H1 (cell line): ENCODE measurements around the gene XAB2. TPM values are rescaled to one million over a fixed set of nuclear protein-coding genes. Genes with fewer than 3 reads are reported as not detected.

ENCODE experiments used
- CTCF ChIA-PET: fragments of 300-600 bp; sonication (Branson Sonifier 250); formaldehyde crosslinking; loops from one replicate; lab custom pipeline; 2021; ENCODE audit not compliant: partially characterized antibody; lab: Charles Lee
- POLR2A ChIA-PET: fragments of 300-600 bp; sonication (Branson Sonifier 250); formaldehyde crosslinking; loops from one replicate; lab custom pipeline; 2021; ENCODE audit warnings: inconsistent platforms; ENCODE audit not compliant: partially characterized antibody; lab: Charles Lee
- DNase-seq, 2 experiments: peaks; one replicate each; pipeline versions ENCODE4 v3.0.0 to v3.0.0-alpha.2; 2010 to 2022; ENCODE audit warnings: low spot score in 2 of 2, low read depth in 1 of 2, mixed read lengths in 1 of 2
- FAIRE-seq: peaks from 2 replicates; lab custom pipeline; 2011; peaks lifted over from hg19 to GRCh38; lab: Jason Lieb, UNC
- H2AFZ ChIP-seq: 2 replicates; pipeline ENCODE4 v1.8.1; 2012; ENCODE audit warnings: low read length, inconsistent platforms
- H2AK5ac ChIP-seq: 2 replicates; pipeline ENCODE4 v1.6.1; 2013; ENCODE audit warnings: low read depth, low read length
- H2BK120ac ChIP-seq: replicated peaks from 2 replicates; pipeline ENCODE3; 2013; ENCODE audit warnings: low read depth, low read length, inconsistent platforms
- H2BK12ac ChIP-seq: 2 replicates; pipeline ENCODE4 v1.6.1; 2013; ENCODE audit warnings: low read depth, low read length
- H2BK15ac ChIP-seq: 2 replicates; pipeline ENCODE4 v1.6.1; 2013; ENCODE audit warnings: low read length
- H2BK20ac ChIP-seq: 2 replicates; pipeline ENCODE4 v1.6.1; 2013; ENCODE audit warnings: low read length
- H2BK5ac ChIP-seq: 2 replicates; pipeline ENCODE4 v1.6.1; 2013; ENCODE audit warnings: low read depth, low read length
- H3K14ac ChIP-seq: 2 replicates; pipeline ENCODE4 v1.6.1; 2013; ENCODE audit warnings: inconsistent platforms; ENCODE audit not compliant: insufficient read length
- H3K18ac ChIP-seq: 2 replicates; pipeline ENCODE4 v1.6.1; 2013; ENCODE audit warnings: low read length; ENCODE audit errors: extremely low read depth
- H3K23ac ChIP-seq: 2 replicates; pipeline ENCODE4 v1.6.1; 2013; ENCODE audit warnings: inconsistent platforms; ENCODE audit not compliant: insufficient read length
- H3K23me2 ChIP-seq: 2 replicates; pipeline ENCODE4 v1.6.1; 2013; ENCODE audit warnings: low read depth, low read length
- H3K27ac ChIP-seq: 2 replicates; pipeline ENCODE4 v1.6.1; 2011; ENCODE audit warnings: low read depth, low read length, inconsistent platforms
- H3K27me3 ChIP-seq, 4 experiments: replicated peaks in 1 of 4; 1 replicate in 1 of 4; 2 replicates in 3 of 4; pipeline versions ENCODE4 v1.6.1 to v1.8.1; 2011 to 2013; ENCODE audit warnings: low read length in 3 of 4, mild to moderate bottlenecking in 3 of 4, inconsistent platforms in 2 of 4, mixed read lengths in 2 of 4, moderate library complexity in 1 of 4; ENCODE audit not compliant: control insufficient read depth in 3 of 4, insufficient read depth in 3 of 4; ENCODE audit errors: extremely low read depth in 1 of 4
- H3K36me3 ChIP-seq, 4 experiments: 2 replicates each; pipeline versions ENCODE4 v1.6.1 to v1.8.1; 2011 to 2013; ENCODE audit warnings: mild to moderate bottlenecking in 4 of 4, low read length in 3 of 4, moderate library complexity in 2 of 4, control low read depth in 1 of 4, inconsistent platforms in 1 of 4; ENCODE audit not compliant: insufficient read depth in 4 of 4, control insufficient read depth in 2 of 4
- H3K4ac ChIP-seq: replicated peaks from 2 replicates; pipeline ENCODE3; 2013; ENCODE audit warnings: low read length, low read depth, mixed read lengths, inconsistent platforms; ENCODE audit not compliant: insufficient read length
- H3K4me1 ChIP-seq, 4 experiments: replicated peaks in 1 of 4; 1 replicate in 1 of 4; 2 replicates in 3 of 4; pipeline versions ENCODE4 v1.6.1 to v1.8.1; 2011 to 2013; ENCODE audit warnings: low read length in 3 of 4, inconsistent platforms in 2 of 4, mixed read lengths in 1 of 4; ENCODE audit not compliant: insufficient read depth in 4 of 4, control insufficient read depth in 3 of 4
- H3K4me2 ChIP-seq, 2 experiments: 2 replicates each; pipeline versions ENCODE4 v1.6.1 to v1.8.1; 2011 to 2013; ENCODE audit warnings: low read depth in 2 of 2, low read length in 2 of 2, control low read depth in 1 of 2, inconsistent platforms in 1 of 2, mild to moderate bottlenecking in 1 of 2; ENCODE audit not compliant: insufficient read depth in 1 of 2
- H3K4me3 ChIP-seq, 4 experiments: fragments of 200-600, 300-600 bp in 1 of 4; sonication (generic), shearing (Covaris generic), sonication (Bioruptor Twin) in 1 of 4; 2 replicates each; pipeline versions ENCODE4 v1.5.1 to v1.8.1; 2011 to 2016; ENCODE audit warnings: low read length in 4 of 4, low read depth in 3 of 4, control low read depth in 2 of 4, inconsistent platforms in 2 of 4, mild to moderate bottlenecking in 2 of 4, mixed read lengths in 1 of 4, moderate library complexity in 1 of 4; ENCODE audit not compliant: insufficient read depth in 2 of 4; ENCODE audit errors: extremely low read depth in 1 of 4
- H3K56ac ChIP-seq: replicated peaks from 2 replicates; pipeline ENCODE3; 2013; ENCODE audit warnings: low read depth, mild to moderate bottlenecking, mixed read lengths, low read length, inconsistent platforms; ENCODE audit not compliant: insufficient read length
- H3K79me1 ChIP-seq: 2 replicates; pipeline ENCODE4 v1.6.1; 2013; ENCODE audit warnings: low read depth, low read length, control low read depth
- H3K79me2 ChIP-seq, 2 experiments: 2 replicates each; pipeline versions ENCODE4 v1.6.1 to v1.8.1; 2012 to 2013; ENCODE audit warnings: low read length in 2 of 2, mild to moderate bottlenecking in 2 of 2, inconsistent platforms in 1 of 2; ENCODE audit not compliant: insufficient read depth in 2 of 2, control insufficient read depth in 1 of 2
- H3K9ac ChIP-seq, 4 experiments: replicated peaks in 1 of 4; 1 replicate in 1 of 4; 2 replicates in 3 of 4; pipeline versions ENCODE4 v1.6.1 to v1.8.1; 2011 to 2013; ENCODE audit warnings: low read depth in 3 of 4, low read length in 3 of 4, control low read depth in 2 of 4, mild to moderate bottlenecking in 2 of 4, moderate library complexity in 2 of 4, inconsistent platforms in 1 of 4; ENCODE audit errors: extremely low read depth in 1 of 4
- H3K9me3 ChIP-seq, 2 experiments: 2 replicates each; pipeline versions ENCODE4 v1.6.1 to v1.8.1; 2012 to 2013; ENCODE audit warnings: mild to moderate bottlenecking in 2 of 2, moderate library complexity in 2 of 2, control low read depth in 1 of 2, inconsistent platforms in 1 of 2, low read depth in 1 of 2, low read length in 1 of 2, mixed read lengths in 1 of 2; ENCODE audit not compliant: insufficient read depth in 2 of 2
- H4K20me1 ChIP-seq, 2 experiments: replicated peaks in 1 of 2; 2 replicates each; pipeline versions ENCODE3 to v1.8.1; 2011 to 2013; ENCODE audit warnings: inconsistent platforms in 2 of 2, low read length in 2 of 2, mild to moderate bottlenecking in 1 of 2; ENCODE audit not compliant: insufficient read depth in 2 of 2, control insufficient read depth in 1 of 2
- H4K5ac ChIP-seq: 2 replicates; pipeline ENCODE4 v1.6.1; 2013; ENCODE audit warnings: low read length, low read depth, mixed read lengths, inconsistent platforms; ENCODE audit not compliant: insufficient read length
- H4K8ac ChIP-seq: 2 replicates; pipeline ENCODE4 v1.8.0; 2013; ENCODE audit warnings: mild to moderate bottlenecking, moderate library complexity, low read length, inconsistent platforms; ENCODE audit not compliant: insufficient read depth; ENCODE audit errors: extremely low read depth
- H4K91ac ChIP-seq: replicated peaks from 2 replicates; pipeline ENCODE3; 2013; ENCODE audit warnings: low read length, mixed read lengths, inconsistent platforms; ENCODE audit not compliant: insufficient read length
- BACH1 ChIP-seq: IDR thresholded peaks from 2 replicates; pipeline ENCODE4 v1.6.1; 2012; ENCODE audit warnings: low read length, improper control_type of control experiment
- EGR1 ChIP-seq: IDR thresholded peaks from 2 replicates; pipeline ENCODE4 v1.6.1; 2011; ENCODE audit warnings: low read depth, low read length, borderline replicate concordance
- NANOG ChIP-seq: IDR thresholded peaks from 2 replicates; pipeline ENCODE4 v1.6.1; 2011; ENCODE audit warnings: low read length, low read depth, mild to moderate bottlenecking, inconsistent platforms; ENCODE audit not compliant: insufficient read depth, poor library complexity, severe bottlenecking
- SRF ChIP-seq: IDR thresholded peaks from 2 replicates; pipeline ENCODE4 v1.6.1; 2011; ENCODE audit warnings: mild to moderate bottlenecking, low read depth, low read length, moderate library complexity
- TAF1 ChIP-seq: IDR thresholded peaks from 2 replicates; pipeline ENCODE4 v1.6.1; 2011; ENCODE audit warnings: mild to moderate bottlenecking, low read depth, low read length
- YY1 ChIP-seq: IDR thresholded peaks from 2 replicates; pipeline ENCODE4 v1.6.1; 2011; ENCODE audit warnings: low read depth, mild to moderate bottlenecking, low read length
- WGBS, 2 experiments: shearing (Covaris generic) in 1 of 2; methylation state at CpG; one replicate each; pipeline versions ENCODE4 v1.1.6 to v1.1.7; 2013 to 2015; ENCODE audit warnings: low lambda C conversion rate in 2 of 2, mixed read lengths in 2 of 2, inconsistent platforms in 1 of 2, low coverage in 1 of 2, missing lambda C conversion rate in 1 of 2; ENCODE audit not compliant: insufficient replicate concordance in 2 of 2, insufficient coverage in 1 of 2, insufficient read length in 1 of 2; ENCODE audit errors: extremely low coverage in 1 of 2, missing lambda C conversion rate in 1 of 2; 5-methylcytosine and 5-hydroxymethylcytosine counted together
- polyA plus RNA-seq, 7 experiments: library from polyadenylated mRNA; depleted of rRNA in 3 of 7; stranded (reverse) in 5 of 7; unstranded in 2 of 7; fragments of >200 nt in 5 of 7; fragments of 200-250 nt in 2 of 7; gene quantifications; 1 replicate in 5 of 7; 2 replicates in 1 of 7; 4 replicates in 1 of 7; pipeline versions ENCODE4 v1.2.1 to v1.2.3, GENCODE V29; 2011 to 2013; ENCODE audit warnings: missing spikeins in 2 of 7, mixed read lengths in 2 of 7
- total RNA-seq: library from RNA; stranded (reverse); fragmentation: NEBNext Ultra II Directional; extraction: Animal tissue kit (Norgen Biotek cat#: 25700); gene quantifications from 2 replicates; pipeline ENCODE4 v1.2.1, GENCODE V29; 2021
- TF ChIP-seq, protein P1 (sequence below), 3 experiments: IDR thresholded peaks; 1 replicate in 2 of 3; 2 replicates in 1 of 3; pipeline versions ENCODE4 v1.5.1 to v1.6.1; 2011; ENCODE audit warnings: low read length in 3 of 3, mild to moderate bottlenecking in 3 of 3, inconsistent platforms in 2 of 3, low read depth in 1 of 3, moderate library complexity in 1 of 3; ENCODE audit not compliant: insufficient read depth in 1 of 3; ENCODE audit errors: control extremely low read depth in 1 of 3
- TF ChIP-seq, protein P2 (sequence below): IDR thresholded peaks from 2 replicates; pipeline ENCODE4 v1.6.1; 2012; ENCODE audit warnings: low read length, inconsistent platforms

The XAB2 gene
- total and polyA plus RNA-seq, 2 of the 8 experiments (the other 6 are each of a cell fraction or from before 2014, with no cell fraction given) = 48.2 to 49.4 TPM

DNA sequence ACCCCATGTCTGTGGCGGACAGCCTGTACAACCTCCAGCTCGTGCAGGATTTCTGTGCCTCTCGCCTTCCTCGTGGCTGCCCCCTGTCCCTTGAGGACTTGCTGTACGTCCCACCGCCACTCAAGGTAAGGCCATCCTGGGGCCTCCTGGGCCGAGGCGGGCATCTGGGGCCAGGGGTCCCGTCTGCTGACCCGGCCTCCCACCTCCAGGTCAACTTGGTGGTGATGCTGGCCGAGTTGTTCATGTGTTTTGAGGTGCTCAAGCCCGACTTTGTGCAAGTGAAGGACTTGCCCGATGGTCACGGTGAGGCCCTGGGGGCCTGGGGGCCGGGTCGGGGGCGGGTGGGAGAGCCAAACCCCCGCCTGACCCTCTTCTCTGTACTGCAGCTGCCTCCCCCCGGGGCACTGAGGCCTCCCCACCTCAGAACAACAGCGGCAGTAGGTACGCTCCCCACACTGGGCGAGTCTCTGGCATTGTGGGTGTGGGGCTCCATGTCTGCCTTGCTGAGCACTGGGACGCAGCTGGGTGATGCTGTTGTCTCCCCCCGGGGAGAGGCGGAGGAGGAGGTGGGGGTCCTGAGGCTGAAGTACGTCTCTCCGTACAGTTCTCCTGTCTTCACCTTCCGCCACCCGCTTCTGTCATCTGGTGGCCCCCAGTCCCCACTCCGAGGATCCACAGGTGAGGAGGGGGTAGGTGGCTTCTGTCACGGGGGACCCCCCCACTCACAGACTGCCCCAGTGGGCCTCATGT, 18.7 kb downstream of the XAB2 start:
- Histone ChIP-seq H3K79me1 (no peaks in the 10 kb centered on the region; the same call in 1 of the 2 replicates), H3K4me2 (no peak overlapping the region), H2BK120ac (no peak overlapping the region), H2BK15ac (no peak overlapping the region), H3K27ac (no peak overlapping the region), H3K79me2 (no peaks in the 10 kb centered on the region), H3K4me1 (no peaks in the 10 kb centered on the region), H3K4ac (no peak overlapping the region), H2BK12ac (no peak overlapping the region), H2AFZ (no peak overlapping the region), H3K36me3 (peaks cover 2 to 39% (median 14%) of the 10 kb centered on the region in 4 experiments; a peak in 6 of 8 replicates), H3K56ac (no peak overlapping the region), H2BK5ac (no peak overlapping the region), H3K23ac (no peak overlapping the region), H2AK5ac (no peak overlapping the region), H3K27me3 (no peaks in the 10 kb centered on the region), H3K14ac (no peak overlapping the region), H4K91ac (no peak overlapping the region), H3K4me3 (no peak overlapping the region), H4K20me1 (peaks cover 0 to 14% of the 10 kb centered on the region in 2 experiments), H2BK20ac (no peak overlapping the region), H3K18ac (no peak overlapping the region), H3K9me3 (no peaks in the 10 kb centered on the region), H3K9ac (no peak overlapping the region), H4K5ac (no peak overlapping the region), H3K23me2 (no peaks in the 10 kb centered on the region), H4K8ac (no peak overlapping the region)
- DNase-seq (no peak), FAIRE-seq (no peak)
- POLR2A ChIA-PET = interaction anchor here (0.9 to 6.2 kb wide), 4 partner anchors 9 to 18 kb away, joined by 3 to 29 read pairs (median 4); partner anchors contain the start of gene CAMSAP3
- WGBS, 2 experiments = 93% methylated on average over 21 of the region's 31 CpGs; no CpG with 5 or more reads in 1 of the 2 experiments
- CTCF ChIA-PET = interaction anchor here (1.5 kb wide), 1 partner anchor 10 kb away, joined by 3 read pairs; no protein-coding TSS in a partner anchor
- TF ChIP-seq, protein P1, sequence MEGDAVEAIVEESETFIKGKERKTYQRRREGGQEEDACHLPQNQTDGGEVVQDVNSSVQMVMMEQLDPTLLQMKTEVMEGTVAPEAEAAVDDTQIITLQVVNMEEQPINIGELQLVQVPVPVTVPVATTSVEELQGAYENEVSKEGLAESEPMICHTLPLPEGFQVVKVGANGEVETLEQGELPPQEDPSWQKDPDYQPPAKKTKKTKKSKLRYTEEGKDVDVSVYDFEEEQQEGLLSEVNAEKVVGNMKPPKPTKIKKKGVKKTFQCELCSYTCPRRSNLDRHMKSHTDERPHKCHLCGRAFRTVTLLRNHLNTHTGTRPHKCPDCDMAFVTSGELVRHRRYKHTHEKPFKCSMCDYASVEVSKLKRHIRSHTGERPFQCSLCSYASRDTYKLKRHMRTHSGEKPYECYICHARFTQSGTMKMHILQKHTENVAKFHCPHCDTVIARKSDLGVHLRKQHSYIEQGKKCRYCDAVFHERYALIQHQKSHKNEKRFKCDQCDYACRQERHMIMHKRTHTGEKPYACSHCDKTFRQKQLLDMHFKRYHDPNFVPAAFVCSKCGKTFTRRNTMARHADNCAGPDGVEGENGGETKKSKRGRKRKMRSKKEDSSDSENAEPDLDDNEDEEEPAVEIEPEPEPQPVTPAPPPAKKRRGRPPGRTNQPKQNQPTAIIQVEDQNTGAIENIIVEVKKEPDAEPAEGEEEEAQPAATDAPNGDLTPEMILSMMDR (IDR thresholded peaks at IDR 0.05; ENCODE audit: control extremely low read depth in 1 of 3, insufficient read depth in 1 of 3, low read depth in 1 of 3, low read length in 3 of 3) = no peak
- TF ChIP-seq BACH1 (no peak), EGR1 (no peak), TAF1 (no peak), SRF (no peak), NANOG (no peak), YY1 (no peak)
- TF ChIP-seq, protein P2, sequence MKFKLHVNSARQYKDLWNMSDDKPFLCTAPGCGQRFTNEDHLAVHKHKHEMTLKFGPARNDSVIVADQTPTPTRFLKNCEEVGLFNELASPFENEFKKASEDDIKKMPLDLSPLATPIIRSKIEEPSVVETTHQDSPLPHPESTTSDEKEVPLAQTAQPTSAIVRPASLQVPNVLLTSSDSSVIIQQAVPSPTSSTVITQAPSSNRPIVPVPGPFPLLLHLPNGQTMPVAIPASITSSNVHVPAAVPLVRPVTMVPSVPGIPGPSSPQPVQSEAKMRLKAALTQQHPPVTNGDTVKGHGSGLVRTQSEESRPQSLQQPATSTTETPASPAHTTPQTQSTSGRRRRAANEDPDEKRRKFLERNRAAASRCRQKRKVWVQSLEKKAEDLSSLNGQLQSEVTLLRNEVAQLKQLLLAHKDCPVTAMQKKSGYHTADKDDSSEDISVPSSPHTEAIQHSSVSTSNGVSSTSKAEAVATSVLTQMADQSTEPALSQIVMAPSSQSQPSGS = no peak
